Measurements from ENCODE around the gene DNAJC15.

GRCh38 chr13:43074824-43075510 is 51.6 kb downstream of the DNAJC15 start:
- no peak for TF ChIP-seq MYC (IDR thresholded peaks at IDR 0.05; ENCODE audit: low read depth, low read length)
- no peak for TF ChIP-seq CTCF (IDR thresholded peaks at IDR 0.05; ENCODE audit: extremely low read depth in 1 of 2, insufficient read depth in 1 of 2, low read depth in 1 of 2, low read length in 2 of 2)
- no peak for TF ChIP-seq EZH2 (IDR thresholded peaks at IDR 0.05; ENCODE audit: borderline replicate concordance, low read depth, low read length, severe bottlenecking)
- no peak for TF ChIP-seq POLR2A (IDR thresholded peaks at IDR 0.05; ENCODE audit: low read depth, low read length)
- TF ChIP-seq POLR2AphosphoS5 (IDR thresholded peaks at IDR 0.05; ENCODE audit: insufficient read depth, low read depth, low read length), result no peak
- TF ChIP-seq MAX (IDR thresholded peaks at IDR 0.05; ENCODE audit: insufficient read depth, insufficient read length), result no peak
- no peak for TF ChIP-seq GATA2 (IDR thresholded peaks at IDR 0.05; ENCODE audit: insufficient read depth, insufficient read length, low read depth, low read length)
- no peak for TF ChIP-seq FOS (IDR thresholded peaks at IDR 0.05; ENCODE audit: borderline replicate concordance, insufficient read depth, low read length)
